Nucleus accumbens (tissue), 56 donors: Measurements from ENCODE around the gene MACROD2.

Experiments
- DNase-seq, 56 donors: peaks; one replicate each; lab custom pipeline; 2025; lab: John Stamatoyannopoulos, UW

Gene MACROD2

DNA sequence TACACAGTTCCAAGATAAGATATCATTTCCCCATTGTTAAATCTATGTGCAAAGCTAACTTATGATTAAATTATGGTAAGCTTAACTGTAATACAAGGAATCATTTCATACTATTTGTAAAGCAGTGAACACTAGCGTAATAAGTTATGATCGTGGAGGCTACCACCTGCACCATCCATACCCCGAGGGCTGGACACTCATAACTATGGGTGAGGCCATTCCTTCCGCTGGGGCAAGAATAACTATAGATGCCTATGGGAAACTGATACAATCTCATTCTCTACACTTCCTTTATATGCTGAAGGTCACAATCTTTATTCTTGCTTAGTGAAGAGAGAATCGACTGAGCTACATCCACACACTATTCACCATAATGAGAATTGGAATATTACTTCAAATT is 1258.1 kb downstream of the MACROD2 start:
- no peak for DNase-seq

DNA sequence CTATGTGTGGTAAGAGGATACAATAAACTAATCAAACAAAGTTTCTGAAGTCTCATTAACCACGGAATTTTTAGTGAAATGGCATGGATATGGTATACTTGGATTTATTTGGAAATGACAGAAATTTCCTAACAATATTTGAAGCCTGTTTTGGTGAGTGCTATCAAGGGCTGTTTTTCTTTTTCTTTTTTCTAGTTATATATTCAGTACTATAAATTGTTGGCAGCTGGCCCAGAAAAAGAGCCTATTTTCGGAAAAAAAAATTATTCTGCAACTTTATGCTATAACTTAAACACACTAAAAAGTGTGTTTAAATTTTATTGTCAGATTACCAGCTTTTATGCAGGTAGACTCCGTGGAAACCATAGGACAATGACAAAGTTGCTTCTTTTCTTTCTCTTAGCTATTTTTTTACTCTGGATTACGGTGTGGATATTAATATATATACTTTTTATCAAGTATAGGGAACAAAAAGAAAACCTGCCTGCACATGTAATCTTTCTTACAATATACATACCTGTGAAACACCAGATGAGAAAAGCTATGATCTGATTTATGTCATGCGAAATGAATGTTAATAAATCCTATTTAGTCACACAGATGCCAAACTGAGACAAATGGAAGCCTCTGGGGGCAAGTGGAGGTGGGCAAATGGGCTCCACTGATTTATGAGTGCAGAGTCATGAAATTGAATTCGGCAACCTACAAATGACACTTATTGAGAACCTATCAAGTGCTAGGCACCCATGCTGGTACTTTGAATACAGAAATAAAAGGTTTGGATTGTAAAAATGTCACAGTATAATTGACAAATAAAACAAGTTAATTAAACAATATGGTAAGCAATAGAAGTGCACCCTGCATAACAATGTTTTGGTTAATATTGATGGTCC is 1261.6 kb downstream of the MACROD2 start:
- DNase-seq, result no peak

GRCh38 chr20:15257569-15257870 is 1262.2 kb downstream of the MACROD2 start:
- no peak for DNase-seq

GRCh38 chr20:15265581-15266309 is 1270.4 kb downstream of the MACROD2 start:
- no peak for DNase-seq

- no peak for DNase-seq
Observed at GRCh38 chr20:15267935-15268334, 1272.6 kb downstream of the MACROD2 start.

DNA sequence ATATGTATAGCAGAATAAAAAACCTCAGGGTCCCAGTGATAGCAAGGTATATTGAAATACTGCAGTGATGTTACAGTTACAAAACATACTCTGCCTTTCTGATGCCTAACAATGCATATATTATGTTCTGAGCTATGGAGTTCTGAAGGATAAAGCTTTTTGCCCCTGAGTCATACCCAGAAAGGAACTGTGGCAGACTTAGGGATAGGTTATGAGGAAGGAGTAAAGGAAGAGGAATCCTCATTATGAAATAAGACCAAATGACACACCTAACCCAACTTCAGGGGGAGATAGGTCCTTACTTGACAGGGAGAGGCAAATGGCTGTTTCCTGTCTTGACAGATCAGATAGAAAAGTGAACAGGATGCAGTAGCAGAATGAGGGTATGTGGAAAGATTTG is 1282.7 kb downstream of the MACROD2 start:
- DNase-seq, result no peak

- DNase-seq, result no peak
Observed at GRCh38 chr20:15287329-15287728, 1292.0 kb downstream of the MACROD2 start.

GRCh38 chr20:15288106-15288505 is 1292.8 kb downstream of the MACROD2 start:
- no peak for DNase-seq

GRCh38 chr20:15289337-15289736 is 1294.0 kb downstream of the MACROD2 start:
- DNase-seq, result no peak

DNA sequence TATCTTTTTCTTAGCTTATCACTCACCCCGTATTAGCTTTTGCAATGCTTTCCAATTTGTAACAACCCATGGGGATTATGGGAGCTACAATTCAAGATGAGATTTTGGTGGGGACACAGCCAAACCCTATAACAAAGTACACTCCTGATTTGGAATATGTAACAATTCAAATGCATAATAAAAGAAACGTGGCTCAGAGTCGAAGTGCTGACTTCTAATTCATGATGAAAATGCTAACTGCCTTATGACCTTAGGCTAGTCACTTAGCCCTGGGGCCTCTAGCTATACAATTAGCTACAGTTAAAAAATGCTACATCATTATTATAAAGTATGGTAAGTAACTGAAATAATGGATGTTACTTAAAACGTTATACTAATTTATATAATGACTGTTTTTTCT is 1297.1 kb downstream of the MACROD2 start:
- DNase-seq, result no peak

GRCh38 chr20:15296422-15296821 is 1301.1 kb downstream of the MACROD2 start:
- no peak for DNase-seq

DNA sequence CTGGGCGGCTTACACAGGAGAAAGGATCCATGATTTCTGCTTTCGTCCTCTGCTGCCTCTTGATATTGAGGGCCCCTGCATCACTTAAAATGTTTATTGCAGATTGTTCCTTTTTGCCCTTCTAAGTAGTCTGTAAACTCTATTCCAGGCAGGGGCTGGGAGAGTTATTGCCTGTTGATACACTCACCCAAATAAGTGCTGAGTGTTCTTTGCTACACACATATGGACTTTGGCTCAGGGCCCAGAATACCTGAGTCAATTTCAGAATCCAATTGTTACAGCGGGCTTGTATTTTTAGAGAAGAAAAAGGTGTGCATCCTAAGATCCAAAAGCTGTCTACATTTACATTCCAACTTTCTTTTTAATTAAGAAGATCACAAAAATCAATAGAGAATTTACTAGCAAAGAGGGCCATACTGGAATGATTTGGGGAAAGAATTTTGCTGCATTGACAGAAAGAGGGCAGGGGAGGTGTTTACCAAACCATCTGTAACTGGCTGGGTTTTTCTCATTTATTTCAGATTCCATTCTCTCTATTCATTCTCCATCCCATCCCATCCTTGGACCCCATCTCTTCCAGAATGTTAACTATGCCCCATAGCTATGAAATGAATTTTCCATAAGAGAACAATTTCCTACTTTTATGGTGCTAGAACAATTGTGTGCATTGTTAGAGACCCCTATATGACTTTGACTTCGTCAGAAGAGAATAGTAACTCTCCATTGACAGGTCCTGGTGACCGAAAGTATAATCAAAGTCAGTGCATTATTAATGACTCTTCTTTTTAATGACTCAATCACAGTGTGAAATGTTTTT is 1302.0 kb downstream of the MACROD2 start:
- no peak for DNase-seq

GRCh38 chr20:15302075-15302474 is 1306.8 kb downstream of the MACROD2 start:
- no peak for DNase-seq

GRCh38 chr20:15310361-15310760 is 1315.0 kb downstream of the MACROD2 start:
- no peak for DNase-seq

GRCh38 chr20:15316556-15316955 is 1321.2 kb downstream of the MACROD2 start:
- DNase-seq, result no peak

- no peak for DNase-seq
Observed at GRCh38 chr20:15317546-15318232, 1322.4 kb downstream of the MACROD2 start.

DNA sequence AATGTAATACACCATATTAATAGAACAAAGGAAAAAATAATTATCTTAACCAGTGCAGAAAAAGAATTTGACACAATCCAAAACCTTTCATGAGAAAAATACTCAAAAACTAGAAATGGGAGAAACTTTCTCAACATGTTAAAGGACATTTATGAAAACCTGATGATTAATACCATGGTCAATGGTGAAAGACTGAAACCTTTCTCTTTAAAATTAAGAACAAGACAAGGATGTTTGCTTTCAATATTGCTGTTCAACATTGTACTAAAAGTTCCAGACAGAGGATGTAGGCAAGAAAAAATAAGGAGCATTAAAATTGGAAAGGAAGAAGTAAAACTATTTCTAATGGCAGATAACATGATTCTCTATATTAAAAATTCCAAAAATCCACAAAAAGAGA is 1323.4 kb downstream of the MACROD2 start:
- no peak for DNase-seq

DNA sequence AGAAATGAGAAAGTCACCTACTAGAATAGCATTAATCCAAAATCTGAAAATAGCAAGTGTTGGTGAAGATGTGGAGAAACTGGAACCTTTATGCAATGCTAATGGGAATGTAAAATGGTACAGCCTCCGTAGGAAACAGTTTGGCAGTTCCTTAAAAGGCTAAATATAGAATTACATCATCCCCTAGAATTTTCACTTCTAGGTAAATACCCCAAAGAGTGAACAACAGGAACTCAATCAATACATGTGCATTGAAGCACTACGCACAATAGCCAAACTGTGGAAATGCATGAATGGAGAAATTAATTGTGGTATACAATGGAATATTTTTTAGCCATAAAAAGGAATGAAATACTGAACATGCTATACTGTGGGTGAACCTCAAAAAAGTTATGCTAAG is 1324.1 kb downstream of the MACROD2 start:
- no peak for DNase-seq

GRCh38 chr20:15320941-15321340 is 1325.6 kb downstream of the MACROD2 start:
- DNase-seq, result no peak

DNA sequence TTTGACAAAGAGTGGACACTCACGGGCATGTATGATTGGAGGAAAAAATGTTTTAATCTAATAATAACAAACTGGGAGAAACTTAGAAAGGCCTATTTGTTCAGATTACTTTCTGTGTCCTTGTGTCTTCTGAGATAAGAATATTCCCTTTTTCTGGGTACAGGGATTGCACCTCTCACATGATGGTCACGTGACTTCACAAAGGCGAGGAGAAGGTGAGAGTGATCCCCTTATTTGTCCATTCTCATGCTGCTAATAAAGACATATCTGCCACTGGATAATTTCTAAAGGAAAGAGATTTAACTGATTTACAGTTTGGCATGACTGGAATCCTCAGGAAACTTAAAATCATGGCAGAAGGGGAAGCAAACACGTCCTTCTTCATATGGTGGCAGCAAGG is 1331.8 kb downstream of the MACROD2 start:
- no peak for DNase-seq

GRCh38 chr20:15328084-15328483 is 1332.8 kb downstream of the MACROD2 start:
- DNase-seq, result no peak
